ENCODE measurements around the gene WAPL. TPM values are rescaled to one million over a fixed set of nuclear protein-coding genes. Genes with fewer than 3 reads are reported as not detected.

Gene WAPL
- total and polyA plus RNA-seq, 2 of the 8 experiments (the other 6 are each of a cell fraction or from before 2014, with no cell fraction given), result 12.8 to 48.1 TPM

GRCh38 chr10:86498598-86498997 is 23.0 kb downstream of the WAPL start:
- H2AFZ ChIP-seq (ENCODE audit: low read length), result no peak overlapping the region
- WGBS, 2 experiments (ENCODE audit: extremely low coverage in 1 of 2, insufficient coverage in 1 of 2, insufficient read length in 1 of 2, insufficient replicate concordance in 2 of 2, low coverage in 1 of 2, low lambda C conversion rate in 2 of 2, missing lambda C conversion rate in 1 of 2), result 92% methylated on average over 1 of the region's 1 CpG; no CpG with 5 or more reads in 1 of the 2 experiments

More at GRCh38 chr10:86498598-86498997, 23.0 kb downstream of the WAPL start:
- peaks cover 3 to 54% (median 15%) of the 10 kb centered on the region in 4 experiments; a peak in 6 of 8 replicates for H3K36me3 ChIP-seq (ENCODE audit: control insufficient read depth in 2 of 4, insufficient read depth in 4 of 4, low read length in 3 of 4)
- ChIA-PET CTCF (ENCODE audit: partially characterized antibody) (interaction anchor here (0.6 to 1.2 kb wide), 2 partner anchors 26 to 123 kb away, joined by 3 read pairs; no protein-coding TSS in a partner anchor), POLR2A (ENCODE audit: partially characterized antibody) (interaction anchor here (0.6 kb wide), 1 partner anchor 14 kb away, joined by 4 read pairs; no protein-coding TSS in a partner anchor)
- peaks cover 3% of the 10 kb centered on the region; the same call in 1 of the 2 replicates for H3K79me1 ChIP-seq (ENCODE audit: low read depth, low read length)
- no peak overlapping the region for H2BK12ac ChIP-seq (ENCODE audit: low read depth, low read length)
- no peaks in the 10 kb centered on the region for H3K9me3 ChIP-seq (ENCODE audit: insufficient read depth in 2 of 2, low read depth in 1 of 2, low read length in 1 of 2)
- H3K4me2 ChIP-seq (ENCODE audit: insufficient read depth in 1 of 2, low read depth in 2 of 2, low read length in 2 of 2), result no peak overlapping the region
- H3K79me2 ChIP-seq (ENCODE audit: control insufficient read depth in 1 of 2, insufficient read depth in 2 of 2, low read length in 2 of 2), result peaks cover 7 to 83% of the 10 kb centered on the region in 2 experiments
- H3K9ac ChIP-seq (replicated peaks in 1 of 4; ENCODE audit: extremely low read depth in 1 of 4, low read depth in 3 of 4, low read length in 3 of 4), result no peak overlapping the region
- no peak overlapping the region for H3K27ac ChIP-seq (ENCODE audit: low read depth, low read length)
- H4K5ac ChIP-seq (ENCODE audit: insufficient read length, low read depth, low read length), result no peak overlapping the region
- no peak for DNase-seq (ENCODE audit: low read depth in 1 of 2, low spot score in 2 of 2)
- no peaks in the 10 kb centered on the region for H3K27me3 ChIP-seq (replicated peaks in 1 of 4; ENCODE audit: control insufficient read depth in 3 of 4, extremely low read depth in 1 of 4, insufficient read depth in 3 of 4, low read length in 3 of 4)
- H4K91ac ChIP-seq (replicated peaks; ENCODE audit: insufficient read length, low read length), result no peak overlapping the region
- no peak overlapping the region for H3K4ac ChIP-seq (replicated peaks; ENCODE audit: insufficient read length, low read depth, low read length)
- H2BK20ac ChIP-seq (ENCODE audit: low read length), result no peak overlapping the region
- H2AK5ac ChIP-seq (ENCODE audit: low read depth, low read length), result no peak overlapping the region
- no peak overlapping the region for H2BK15ac ChIP-seq (ENCODE audit: low read length)
- peaks cover 3 to 5% of the 10 kb centered on the region in 2 experiments for H4K20me1 ChIP-seq (replicated peaks in 1 of 2; ENCODE audit: control insufficient read depth in 1 of 2, insufficient read depth in 2 of 2, low read length in 2 of 2)
- no peak for FAIRE-seq
- no peaks in the 10 kb centered on the region for H3K4me1 ChIP-seq (replicated peaks in 1 of 4; ENCODE audit: control insufficient read depth in 3 of 4, insufficient read depth in 4 of 4, low read length in 3 of 4)
- no peak overlapping the region for H3K18ac ChIP-seq (ENCODE audit: extremely low read depth, low read length)
- H3K23me2 ChIP-seq (ENCODE audit: low read depth, low read length), result no peaks in the 10 kb centered on the region
- no peak overlapping the region for H4K8ac ChIP-seq (ENCODE audit: extremely low read depth, insufficient read depth, low read length)
- H3K56ac ChIP-seq (replicated peaks; ENCODE audit: insufficient read length, low read depth, low read length), result no peak overlapping the region
- no peak overlapping the region for H3K23ac ChIP-seq (ENCODE audit: insufficient read length)
- no peak overlapping the region for H3K14ac ChIP-seq (ENCODE audit: insufficient read length)
- H2BK120ac ChIP-seq (replicated peaks; ENCODE audit: low read depth, low read length), result no peak overlapping the region
- no peak overlapping the region for H2BK5ac ChIP-seq (ENCODE audit: low read depth, low read length)
- no peak for TF ChIP-seq MAX (IDR thresholded peaks at IDR 0.05)
- no peak for TF ChIP-seq SP2 (IDR thresholded peaks at IDR 0.05; ENCODE audit: low read length)
- no peak for TF ChIP-seq CHD1 (IDR thresholded peaks at IDR 0.05; ENCODE audit: low read depth, low read length)
- TF ChIP-seq JUN (IDR thresholded peaks at IDR 0.05; ENCODE audit: low read depth, low read length), result no peak
- no peak for TF ChIP-seq SIX5 (IDR thresholded peaks at IDR 0.05; ENCODE audit: low read depth, low read length)
- TF ChIP-seq FOSL1 (IDR thresholded peaks at IDR 0.05; ENCODE audit: insufficient read depth, low read depth, low read length), result no peak
- TF ChIP-seq NANOG (IDR thresholded peaks at IDR 0.05; ENCODE audit: insufficient read depth, low read depth, low read length, poor library complexity, severe bottlenecking), result no peak
- no peak overlapping the region for H3K4me3 ChIP-seq (ENCODE audit: extremely low read depth in 1 of 4, insufficient read depth in 2 of 4, low read depth in 3 of 4, low read length in 4 of 4)

Data from H1 (cell line).